Keratinocyte (primary cell): ENCODE measurements around the gene HIC2. TPM values are rescaled to one million over a fixed set of nuclear protein-coding genes. Genes with fewer than 3 reads are reported as not detected.
"Not testable (repeated sequence)": the region's sequence is repeated elsewhere in the genome, so short reads cannot be mapped to it uniquely, and the experiment has no call there.

Experiments
- DNase-seq: peaks from one replicate; pipeline ENCODE4 v3.0.0-alpha.2; 2011; ENCODE audit warnings: low read depth, missing footprints, low spot score
- FAIRE-seq: peaks from 2 replicates; lab custom pipeline; 2011; peaks lifted over from hg19 to GRCh38; lab: Jason Lieb, UNC
- H2AFZ ChIP-seq: 2 replicates; pipeline ENCODE4 v1.6.0; 2012; ENCODE audit warnings: low read length, control low read depth, inconsistent platforms; ENCODE audit not compliant: control insufficient read depth
- H3K27ac ChIP-seq: 2 replicates; pipeline ENCODE4 v1.5.1; 2011; ENCODE audit warnings: low read length; ENCODE audit not compliant: control insufficient read depth, insufficient read depth
- H3K27me3 ChIP-seq: 3 replicates; pipeline ENCODE4 v1.6.0; 2011; ENCODE audit warnings: low read length; ENCODE audit not compliant: control insufficient read depth, insufficient read depth; ENCODE audit errors: extremely low read depth
- H3K36me3 ChIP-seq, 2 experiments: 2 replicates in 1 of 2; 3 replicates in 1 of 2; pipeline ENCODE4 v1.5.1; 2011; ENCODE audit warnings: low read length in 2 of 2, mild to moderate bottlenecking in 1 of 2; ENCODE audit not compliant: control insufficient read depth in 2 of 2, insufficient read depth in 2 of 2; ENCODE audit errors: extremely low read depth in 1 of 2
- H3K4me1 ChIP-seq: 3 replicates; pipeline ENCODE4 v1.5.1; 2011; ENCODE audit warnings: low read length; ENCODE audit not compliant: control insufficient read depth, insufficient read depth; ENCODE audit errors: extremely low read depth
- H3K4me2 ChIP-seq: 3 replicates; pipeline ENCODE4 v1.6.0; 2011; ENCODE audit warnings: low read depth, low read length; ENCODE audit not compliant: control insufficient read depth, insufficient read depth; ENCODE audit errors: extremely low read depth
- H3K4me3 ChIP-seq, 3 experiments: fragments of 200-600 bp in 1 of 3; sonication (generic) in 1 of 3; 2 replicates in 2 of 3; 3 replicates in 1 of 3; pipeline ENCODE4 v1.5.1; 2011 to 2016; ENCODE audit warnings: low read length in 3 of 3, mild to moderate bottlenecking in 3 of 3, control low read depth in 2 of 3, inconsistent platforms in 1 of 3, low read depth in 1 of 3, mixed read lengths in 1 of 3, mixed run types in 1 of 3, moderate library complexity in 1 of 3; ENCODE audit not compliant: control insufficient read depth in 2 of 3, insufficient read depth in 2 of 3; ENCODE audit errors: extremely low read depth in 1 of 3
- H3K79me2 ChIP-seq: 2 replicates; pipeline ENCODE4 v1.6.0; 2012; ENCODE audit warnings: low read length; ENCODE audit not compliant: control insufficient read depth, insufficient read depth
- H3K9ac ChIP-seq: 3 replicates; pipeline ENCODE4 v1.6.0; 2011; ENCODE audit warnings: low read length; ENCODE audit not compliant: control insufficient read depth, insufficient read depth; ENCODE audit errors: extremely low read depth
- H3K9me1 ChIP-seq: 3 replicates; pipeline ENCODE4 v1.6.0; 2011; ENCODE audit warnings: low read length; ENCODE audit not compliant: control insufficient read depth, insufficient read depth; ENCODE audit errors: extremely low read depth
- H3K9me3 ChIP-seq: 2 replicates; pipeline ENCODE4 v1.5.1; 2012; ENCODE audit warnings: low read depth, low read length; ENCODE audit not compliant: control insufficient read depth
- H4K20me1 ChIP-seq: 3 replicates; pipeline ENCODE4 v1.6.0; 2011; ENCODE audit warnings: low read length; ENCODE audit not compliant: control insufficient read depth, insufficient read depth; ENCODE audit errors: extremely low read depth
- dilution Hi-C: fragments of 300-500 bp; cut with MboI; formaldehyde crosslinking; loops from one replicate; pipeline ENCODE4 v1.7.0; 2020; ENCODE audit warnings: low sequenced_read_pairs; ENCODE audit not compliant: extremely low pct_ligation_motif_present
- polyA plus RNA-seq, 5 experiments: library from polyadenylated mRNA; depleted of rRNA in 3 of 5; stranded (reverse) in 3 of 5; stranded (forward) in 1 of 5; unstranded in 1 of 5; fragments of >200 nt; gene quantifications; 1 replicate in 1 of 5; 2 replicates in 3 of 5; 3 replicates in 1 of 5; pipeline versions ENCODE4 v1.2.1 to v1.2.3, GENCODE V29; 2011 to 2012; ENCODE audit warnings: missing spikeins in 2 of 5, low read depth in 1 of 5, low replicate concordance in 1 of 5

HIC2 gene
- polyA plus RNA-seq, 1 donor (not counting 4 experiments of a cell fraction or from before 2014, with no cell fraction given) = 1.2 TPM

GRCh38 chr22:21489149-21489680 is 72.0 kb downstream of the HIC2 start:
- H3K36me3 ChIP-seq, H4K20me1 ChIP-seq, DNase-seq, FAIRE-seq, dilution Hi-C loops, H3K4me1 ChIP-seq, H3K9ac ChIP-seq, H3K9me1 ChIP-seq, H3K27me3 ChIP-seq, H3K79me2 ChIP-seq, H3K4me3 ChIP-seq, H3K9me3 ChIP-seq, H2AFZ ChIP-seq, H3K27ac ChIP-seq, H3K4me2 ChIP-seq: not testable (repeated sequence)

GRCh38 chr22:21490556-21490955 is 73.4 kb downstream of the HIC2 start:
- H3K9me1 ChIP-seq, FAIRE-seq, H3K9ac ChIP-seq, H3K4me1 ChIP-seq, dilution Hi-C loops, H3K27ac ChIP-seq, H3K4me3 ChIP-seq, H2AFZ ChIP-seq, H3K4me2 ChIP-seq, DNase-seq, H4K20me1 ChIP-seq, H3K79me2 ChIP-seq, H3K27me3 ChIP-seq, H3K9me3 ChIP-seq, H3K36me3 ChIP-seq: not testable (repeated sequence)

GRCh38 chr22:21492271-21492670 is 75.1 kb downstream of the HIC2 start:
- FAIRE-seq, DNase-seq, H3K27ac ChIP-seq, H3K9ac ChIP-seq, H4K20me1 ChIP-seq, H3K4me3 ChIP-seq, dilution Hi-C loops, H3K79me2 ChIP-seq, H3K36me3 ChIP-seq, H3K4me2 ChIP-seq, H3K27me3 ChIP-seq, H3K4me1 ChIP-seq, H3K9me1 ChIP-seq, H2AFZ ChIP-seq, H3K9me3 ChIP-seq: not testable (repeated sequence)

GRCh38 chr22:21493789-21494782 is 76.9 kb downstream of the HIC2 start:
- H2AFZ ChIP-seq, dilution Hi-C loops, DNase-seq, H3K9ac ChIP-seq, H3K4me1 ChIP-seq, H3K4me3 ChIP-seq, H4K20me1 ChIP-seq, H3K79me2 ChIP-seq, H3K27ac ChIP-seq, H3K9me1 ChIP-seq, FAIRE-seq, H3K36me3 ChIP-seq, H3K9me3 ChIP-seq, H3K27me3 ChIP-seq, H3K4me2 ChIP-seq: not testable (repeated sequence)

GRCh38 chr22:21497984-21498383 is 80.8 kb downstream of the HIC2 start:
- H3K27me3 ChIP-seq, H3K9me3 ChIP-seq, H3K36me3 ChIP-seq, FAIRE-seq, H3K4me2 ChIP-seq, dilution Hi-C loops, H3K27ac ChIP-seq, H3K4me1 ChIP-seq, H3K9me1 ChIP-seq, H3K4me3 ChIP-seq, H3K79me2 ChIP-seq, H2AFZ ChIP-seq, H3K9ac ChIP-seq, DNase-seq, H4K20me1 ChIP-seq: not testable (repeated sequence)
